ENCODE data around the gene MYCN.
"Not testable (repeated sequence)": the region's sequence is repeated elsewhere in the genome, so short reads cannot be mapped to it uniquely, and the experiment has no call there.

MYCN gene

DNA sequence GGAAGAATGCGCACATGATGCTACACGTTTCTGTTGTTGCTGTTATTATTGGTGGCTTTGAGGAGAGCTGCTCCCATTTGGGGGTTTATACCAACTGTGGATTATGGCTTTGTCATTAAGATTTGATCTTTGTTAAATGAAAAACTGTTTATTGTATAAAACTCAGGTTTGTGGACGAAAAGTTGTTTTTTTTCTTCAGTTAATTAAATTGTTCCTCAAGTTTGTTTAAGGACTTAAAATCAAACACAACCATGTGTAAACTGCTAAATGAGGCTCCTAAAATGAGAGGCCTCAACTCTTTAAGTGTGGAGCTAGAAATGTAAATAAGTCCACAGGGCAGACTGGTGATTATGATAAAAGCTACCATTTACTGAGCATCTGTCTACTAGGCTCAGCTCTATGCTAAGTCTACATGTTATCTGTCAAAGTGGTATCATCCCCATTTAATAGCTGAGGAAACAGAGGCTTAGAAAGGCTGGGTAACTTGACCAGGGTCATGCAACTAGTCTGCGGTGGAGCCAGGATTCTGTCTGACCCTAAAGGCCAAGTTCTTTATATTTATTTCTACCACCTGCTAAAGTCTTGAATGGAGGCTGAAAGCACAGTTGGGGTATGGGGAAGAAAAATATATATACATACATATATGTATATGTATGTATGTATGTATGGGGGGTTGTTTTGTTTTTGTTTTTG lies 4.1 kb downstream of the MYCN start:
- H3K9me3 ChIP-seq (ENCODE audit: control insufficient read depth, low read length) = no peaks in the 10 kb centered on the region
- peaks cover 17% of the 10 kb centered on the region for H3K36me3 ChIP-seq (ENCODE audit: control insufficient read depth, insufficient read depth, low read length)
- H3K4me1 ChIP-seq (ENCODE audit: control insufficient read depth, insufficient read depth, low read length) = peaks cover 6% of the 10 kb centered on the region
- WGBS, 2 experiments = 42% methylated on average over 3 to 4 of the region's 4 CpGs
- H3K27ac ChIP-seq (ENCODE audit: insufficient read depth, low read depth, low read length, poor library complexity, severe bottlenecking) = no peak overlapping the region
- H3K4me3 ChIP-seq (ENCODE audit: insufficient read depth, low read depth, low read length) = peak overlapping the region; percentile 91
- no peaks in the 10 kb centered on the region for H3K27me3 ChIP-seq (ENCODE audit: control insufficient read depth, insufficient read depth, low read length, poor library complexity, severe bottlenecking)

DNA sequence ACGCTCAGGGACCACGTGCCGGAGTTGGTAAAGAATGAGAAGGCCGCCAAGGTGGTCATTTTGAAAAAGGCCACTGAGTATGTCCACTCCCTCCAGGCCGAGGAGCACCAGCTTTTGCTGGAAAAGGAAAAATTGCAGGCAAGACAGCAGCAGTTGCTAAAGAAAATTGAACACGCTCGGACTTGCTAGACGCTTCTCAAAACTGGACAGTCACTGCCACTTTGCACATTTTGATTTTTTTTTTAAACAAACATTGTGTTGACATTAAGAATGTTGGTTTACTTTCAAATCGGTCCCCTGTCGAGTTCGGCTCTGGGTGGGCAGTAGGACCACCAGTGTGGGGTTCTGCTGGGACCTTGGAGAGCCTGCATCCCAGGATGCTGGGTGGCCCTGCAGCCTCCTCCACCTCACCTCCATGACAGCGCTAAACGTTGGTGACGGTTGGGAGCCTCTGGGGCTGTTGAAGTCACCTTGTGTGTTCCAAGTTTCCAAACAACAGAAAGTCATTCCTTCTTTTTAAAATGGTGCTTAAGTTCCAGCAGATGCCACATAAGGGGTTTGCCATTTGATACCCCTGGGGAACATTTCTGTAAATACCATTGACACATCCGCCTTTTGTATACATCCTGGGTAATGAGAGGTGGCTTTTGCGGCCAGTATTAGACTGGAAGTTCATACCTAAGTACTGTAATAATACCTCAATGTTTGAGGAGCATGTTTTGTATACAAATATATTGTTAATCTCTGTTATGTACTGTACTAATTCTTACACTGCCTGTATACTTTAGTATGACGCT lies 5.8 kb downstream of the MYCN start:
- Histone ChIP-seq H3K36me3 (ENCODE audit: control insufficient read depth, insufficient read depth, low read length) (peaks cover 17% of the 10 kb centered on the region), H3K27me3 (ENCODE audit: control insufficient read depth, insufficient read depth, low read length, poor library complexity, severe bottlenecking) (no peaks in the 10 kb centered on the region), H3K4me1 (ENCODE audit: control insufficient read depth, insufficient read depth, low read length) (peaks cover 6% of the 10 kb centered on the region), H3K4me3 (ENCODE audit: insufficient read depth, low read depth, low read length) (no peak overlapping the region), H3K9me3 (ENCODE audit: control insufficient read depth, low read length) (no peaks in the 10 kb centered on the region), H3K27ac (ENCODE audit: insufficient read depth, low read depth, low read length, poor library complexity, severe bottlenecking) (no peak overlapping the region)
- WGBS, 2 experiments = 89 to 92% methylated on average over 15 to 16 of the region's 17 CpGs

DNA sequence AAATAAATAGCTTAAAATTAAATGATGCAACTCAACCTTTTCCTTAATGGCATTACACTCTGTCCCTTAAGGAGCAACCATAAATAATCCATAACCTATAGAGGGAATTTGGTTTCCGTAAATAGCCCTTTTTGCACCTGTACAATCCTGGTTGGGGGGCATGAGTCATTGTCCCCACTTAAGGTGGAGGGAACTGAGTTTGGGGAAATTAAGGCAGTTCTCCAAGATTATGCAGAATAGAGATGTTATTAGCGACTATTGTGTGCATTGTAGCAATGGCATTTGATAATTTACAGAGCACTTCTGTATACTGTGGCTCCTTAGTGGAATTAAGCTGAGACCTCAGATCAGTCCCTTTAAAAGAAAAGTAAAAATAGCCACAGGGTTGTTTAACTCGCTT lies 6.6 kb downstream of the MYCN start:
- no peak overlapping the region for H3K4me3 ChIP-seq (ENCODE audit: insufficient read depth, low read depth, low read length)
- H3K27me3 ChIP-seq (ENCODE audit: control insufficient read depth, insufficient read depth, low read length, poor library complexity, severe bottlenecking) = no peaks in the 10 kb centered on the region
- peaks cover 17% of the 10 kb centered on the region for H3K36me3 ChIP-seq (ENCODE audit: control insufficient read depth, insufficient read depth, low read length)
- no peaks in the 10 kb centered on the region for H3K9me3 ChIP-seq (ENCODE audit: control insufficient read depth, low read length)
- WGBS, 2 experiments = 95 to 98% methylated on average over 3 of the region's 3 CpGs
- H3K27ac ChIP-seq (ENCODE audit: insufficient read depth, low read depth, low read length, poor library complexity, severe bottlenecking) = no peak overlapping the region
- H3K4me1 ChIP-seq (ENCODE audit: control insufficient read depth, insufficient read depth, low read length) = peaks cover 6% of the 10 kb centered on the region

- Histone ChIP-seq H3K9me3 (ENCODE audit: control insufficient read depth, low read length) (no peaks in the 10 kb centered on the region), H3K27ac (ENCODE audit: insufficient read depth, low read depth, low read length, poor library complexity, severe bottlenecking) (no peak overlapping the region), H3K36me3 (ENCODE audit: control insufficient read depth, insufficient read depth, low read length) (peaks cover 17% of the 10 kb centered on the region), H3K27me3 (ENCODE audit: control insufficient read depth, insufficient read depth, low read length, poor library complexity, severe bottlenecking) (no peaks in the 10 kb centered on the region), H3K4me1 (ENCODE audit: control insufficient read depth, insufficient read depth, low read length) (peaks cover 6% of the 10 kb centered on the region), H3K4me3 (ENCODE audit: insufficient read depth, low read depth, low read length) (no peak overlapping the region)
- WGBS, 2 experiments = 92 to 93% methylated on average over 2 of the region's 2 CpGs
Measured at GRCh38 chr2:15947431-15947830, 7.1 kb downstream of the MYCN start.

GRCh38 chr2:15948704-15948957 lies 8.3 kb downstream of the MYCN start:
- peaks cover 17% of the 10 kb centered on the region for H3K36me3 ChIP-seq (ENCODE audit: control insufficient read depth, insufficient read depth, low read length)
- no peak overlapping the region for H3K4me3 ChIP-seq (ENCODE audit: insufficient read depth, low read depth, low read length)
- H3K27ac ChIP-seq (ENCODE audit: insufficient read depth, low read depth, low read length, poor library complexity, severe bottlenecking) = no peak overlapping the region
- no peaks in the 10 kb centered on the region for H3K9me3 ChIP-seq (ENCODE audit: control insufficient read depth, low read length)
- 95 to 96% methylated on average over 2 of the region's 3 CpGs for WGBS, 2 experiments
- H3K4me1 ChIP-seq (ENCODE audit: control insufficient read depth, insufficient read depth, low read length) = peaks cover 6% of the 10 kb centered on the region
- no peaks in the 10 kb centered on the region for H3K27me3 ChIP-seq (ENCODE audit: control insufficient read depth, insufficient read depth, low read length, poor library complexity, severe bottlenecking)

- no peak overlapping the region for H3K4me3 ChIP-seq (ENCODE audit: insufficient read depth, low read depth, low read length)
- WGBS, 2 experiments = 91 to 92% methylated on average over 6 of the region's 6 CpGs
Measured at GRCh38 chr2:15949126-15949525, 8.8 kb downstream of the MYCN start.

GRCh38 chr2:15949551-15949950 lies 9.2 kb downstream of the MYCN start:
- 84 to 88% methylated on average over 5 of the region's 5 CpGs for WGBS, 2 experiments

More at GRCh38 chr2:15949126-15949525, 8.8 kb downstream of the MYCN start:
- Histone ChIP-seq H3K27me3 (ENCODE audit: control insufficient read depth, insufficient read depth, low read length, poor library complexity, severe bottlenecking) (no peaks in the 10 kb centered on the region), H3K9me3 (ENCODE audit: control insufficient read depth, low read length) (no peaks in the 10 kb centered on the region), H3K4me1 (ENCODE audit: control insufficient read depth, insufficient read depth, low read length) (peaks cover 6% of the 10 kb centered on the region), H3K27ac (ENCODE audit: insufficient read depth, low read depth, low read length, poor library complexity, severe bottlenecking) (no peak overlapping the region), H3K36me3 (ENCODE audit: control insufficient read depth, insufficient read depth, low read length) (peaks cover 17% of the 10 kb centered on the region)

DNA sequence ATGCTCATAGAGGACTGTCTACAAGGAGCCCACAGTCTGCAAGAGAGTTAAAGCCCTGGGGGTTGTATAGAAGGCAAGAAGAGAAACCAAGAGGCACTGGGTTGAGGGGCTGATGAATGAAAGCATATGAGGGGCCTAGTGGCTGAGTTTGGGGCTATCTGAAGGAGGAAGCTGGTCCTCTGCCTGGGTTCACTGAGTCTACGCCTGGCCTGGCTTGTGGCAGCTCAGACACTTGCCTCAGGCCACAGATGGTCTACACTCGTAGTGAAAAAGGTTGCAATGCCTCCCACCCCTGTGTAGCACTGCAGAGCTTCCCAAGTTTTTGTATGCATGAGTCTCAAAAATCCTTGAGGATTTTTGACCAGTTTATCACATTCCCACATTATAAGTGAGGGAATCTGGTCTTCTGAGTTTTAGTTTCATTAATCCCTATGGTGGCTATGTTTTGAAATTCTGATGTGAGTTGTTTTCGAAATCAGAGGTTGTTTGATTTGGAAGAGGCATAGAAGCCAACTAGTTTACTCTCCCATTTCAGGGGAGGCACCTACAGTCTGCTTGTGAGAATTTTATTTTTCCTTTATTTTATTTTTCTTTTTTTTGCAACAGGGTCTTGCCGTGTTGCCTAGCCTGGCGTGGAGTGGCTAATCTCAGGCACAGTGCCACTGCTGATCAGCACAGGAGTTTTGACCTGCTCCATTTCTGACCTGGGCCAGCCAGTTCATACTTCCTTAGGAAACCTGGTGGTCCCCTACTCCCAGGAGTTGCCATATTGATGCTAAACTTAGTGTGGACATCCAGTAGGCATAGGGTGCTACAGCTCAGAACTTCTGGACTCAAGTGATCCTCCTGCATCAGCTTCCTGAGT lies 10.0 kb downstream of the MYCN start:
- no peaks in the 10 kb centered on the region for H3K4me1 ChIP-seq (ENCODE audit: control insufficient read depth, insufficient read depth, low read length)
- peaks cover 15% of the 10 kb centered on the region for H3K36me3 ChIP-seq (ENCODE audit: control insufficient read depth, insufficient read depth, low read length)
- no peak overlapping the region for H3K4me3 ChIP-seq (ENCODE audit: insufficient read depth, low read depth, low read length)
- 90 to 96% methylated on average over 5 of the region's 5 CpGs for WGBS, 2 experiments
- no peak overlapping the region for H3K27ac ChIP-seq (ENCODE audit: insufficient read depth, low read depth, low read length, poor library complexity, severe bottlenecking)
- no peaks in the 10 kb centered on the region for H3K9me3 ChIP-seq (ENCODE audit: control insufficient read depth, low read length)
- H3K27me3 ChIP-seq (ENCODE audit: control insufficient read depth, insufficient read depth, low read length, poor library complexity, severe bottlenecking) = no peaks in the 10 kb centered on the region

More at GRCh38 chr2:15949551-15949950, 9.2 kb downstream of the MYCN start:
- Histone ChIP-seq H3K4me3 (ENCODE audit: insufficient read depth, low read depth, low read length) (no peak overlapping the region), H3K36me3 (ENCODE audit: control insufficient read depth, insufficient read depth, low read length) (peaks cover 17% of the 10 kb centered on the region), H3K27ac (ENCODE audit: insufficient read depth, low read depth, low read length, poor library complexity, severe bottlenecking) (no peak overlapping the region), H3K9me3 (ENCODE audit: control insufficient read depth, low read length) (no peaks in the 10 kb centered on the region), H3K4me1 (ENCODE audit: control insufficient read depth, insufficient read depth, low read length) (peaks cover 5% of the 10 kb centered on the region), H3K27me3 (ENCODE audit: control insufficient read depth, insufficient read depth, low read length, poor library complexity, severe bottlenecking) (no peaks in the 10 kb centered on the region)

- not testable (repeated sequence) for H3K4me3 ChIP-seq (ENCODE audit: insufficient read depth, low read depth, low read length); H3K9me3 ChIP-seq (ENCODE audit: control insufficient read depth, low read length); H3K4me1 ChIP-seq (ENCODE audit: control insufficient read depth, insufficient read depth, low read length); H3K27me3 ChIP-seq (ENCODE audit: control insufficient read depth, insufficient read depth, low read length, poor library complexity, severe bottlenecking); H3K27ac ChIP-seq (ENCODE audit: insufficient read depth, low read depth, low read length, poor library complexity, severe bottlenecking); H3K36me3 ChIP-seq (ENCODE audit: control insufficient read depth, insufficient read depth, low read length)
- WGBS, 2 experiments = 94 to 95% methylated on average over 11 of the region's 11 CpGs
Measured at GRCh38 chr2:15951936-15952335, 11.6 kb downstream of the MYCN start.

Measured in ectodermal cell (in vitro differentiated cells).